Upper lobe of left lung (tissue), 6 donors: ENCODE measurements around the gene SEC31A. TPM values are rescaled to one million over a fixed set of nuclear protein-coding genes. Genes with fewer than 3 reads are reported as not detected.
"Not testable (repeated sequence)": the region's sequence is repeated elsewhere in the genome, so short reads cannot be mapped to it uniquely, and the experiment has no call there.

Experiments used
- ATAC-seq, 2 donors: fragments of 200-7000 bp; cut with Tn5 transposase; one replicate each; pipeline ENCODE4 v1.9.1; 2022; ENCODE audit warnings: mild to moderate bottlenecking in 2 of 2, moderate library complexity in 2 of 2; ENCODE audit not compliant: low FRiP score in 2 of 2
- DNase-seq, 2 donors: peaks; one replicate each; pipeline ENCODE4 v3.0.0-alpha.2; 2019 to 2020
- H3K27ac ChIP-seq, 4 donors: fragments of 200-600 bp; sonication (generic); one replicate each; pipeline ENCODE4 v1.5.1; 2016 to 2019
- H3K27me3 ChIP-seq, 4 donors: fragments of 200-600 bp; sonication (generic); one replicate each; pipeline ENCODE4 v1.5.1; 2017 to 2019
- H3K36me3 ChIP-seq, 4 donors: fragments of 200-600 bp; sonication (generic); one replicate each; pipeline ENCODE4 v1.5.1; 2016 to 2019
- H3K4me1 ChIP-seq, 4 donors: fragments of 200-600 bp; sonication (generic); one replicate each; pipeline ENCODE4 v1.5.1; 2018 to 2019
- H3K4me3 ChIP-seq, 4 donors: fragments of 200-600 bp; sonication (generic); one replicate each; pipeline ENCODE4 v1.5.1; 2017 to 2019; ENCODE audit warnings: mild to moderate bottlenecking in 2 of 4, moderate library complexity in 1 of 4
- H3K9me3 ChIP-seq, 4 donors: fragments of 200-600 bp; sonication (generic); one replicate each; pipeline ENCODE4 v1.5.1; 2018 to 2019
- EP300 ChIP-seq, 4 donors: sonication (generic); formaldehyde crosslinking; IDR thresholded peaks; one replicate each; pipeline ENCODE4 v1.5.1; 2017; ENCODE audit warnings: antibody characterized with exemption in 4 of 4, control low read depth in 2 of 4
- POLR2A ChIP-seq, 4 donors: fragments of 450-650 bp; IDR thresholded peaks; one replicate each; pipeline ENCODE4 v1.5.1; 2016 to 2017; ENCODE audit warnings: antibody characterized with exemption in 4 of 4, mild to moderate bottlenecking in 2 of 4
- POLR2AphosphoS5 ChIP-seq, 2 donors: sonication (generic); formaldehyde crosslinking; IDR thresholded peaks; one replicate each; pipeline ENCODE4 v1.5.1; 2017; ENCODE audit warnings: antibody characterized with exemption in 2 of 2
- WGBS, 2 donors: methylation state at CpG; one replicate each; pipeline ENCODE4 v1.1.5; 2017 to 2018; 5-methylcytosine and 5-hydroxymethylcytosine counted together
- total RNA-seq, 6 donors: library from RNA; depleted of rRNA in 4 of 6; stranded (reverse); fragments of >200 nt in 4 of 6; gene quantifications; one replicate each; pipeline versions ENCODE4 v1.1.0 to v1.2.1, GENCODE V29; 2016 to 2021
- TF ChIP-seq, protein P1 (sequence below), 6 experiments: fragments of 450-650 bp in 4 of 6; fragments of 200-600 bp in 2 of 6; sonication (generic) in 2 of 6; IDR thresholded peaks; one replicate each; pipeline ENCODE4 v1.5.1; 2016 to 2019; ENCODE audit warnings: antibody characterized with exemption in 6 of 6
- donor health status: DM: no; HTN: no; CAD: no; lungs with moderate emphysema.
- donor health status: DM: no; HTN: yes; CAD: no; lungs with severe emphysema.

SEC31A gene
- total RNA-seq, 6 donors from 2014 or later, result 128 to 230 (median 160) TPM

- Histone ChIP-seq H3K27ac (no peak overlapping the region), H3K27me3 (no peaks in the 10 kb centered on the region), H3K4me3 (no peak overlapping the region), H3K36me3 (peaks cover 52 to 94% (median 79%) of the 10 kb centered on the region in 4 donors), H3K4me1 (peaks cover 5 to 13% (median 11%) of the 10 kb centered on the region in 4 donors), H3K9me3 (no peaks in the 10 kb centered on the region)
- TF ChIP-seq, protein P1, sequence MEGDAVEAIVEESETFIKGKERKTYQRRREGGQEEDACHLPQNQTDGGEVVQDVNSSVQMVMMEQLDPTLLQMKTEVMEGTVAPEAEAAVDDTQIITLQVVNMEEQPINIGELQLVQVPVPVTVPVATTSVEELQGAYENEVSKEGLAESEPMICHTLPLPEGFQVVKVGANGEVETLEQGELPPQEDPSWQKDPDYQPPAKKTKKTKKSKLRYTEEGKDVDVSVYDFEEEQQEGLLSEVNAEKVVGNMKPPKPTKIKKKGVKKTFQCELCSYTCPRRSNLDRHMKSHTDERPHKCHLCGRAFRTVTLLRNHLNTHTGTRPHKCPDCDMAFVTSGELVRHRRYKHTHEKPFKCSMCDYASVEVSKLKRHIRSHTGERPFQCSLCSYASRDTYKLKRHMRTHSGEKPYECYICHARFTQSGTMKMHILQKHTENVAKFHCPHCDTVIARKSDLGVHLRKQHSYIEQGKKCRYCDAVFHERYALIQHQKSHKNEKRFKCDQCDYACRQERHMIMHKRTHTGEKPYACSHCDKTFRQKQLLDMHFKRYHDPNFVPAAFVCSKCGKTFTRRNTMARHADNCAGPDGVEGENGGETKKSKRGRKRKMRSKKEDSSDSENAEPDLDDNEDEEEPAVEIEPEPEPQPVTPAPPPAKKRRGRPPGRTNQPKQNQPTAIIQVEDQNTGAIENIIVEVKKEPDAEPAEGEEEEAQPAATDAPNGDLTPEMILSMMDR (IDR thresholded peaks at IDR 0.05), result no peak
- no peak for TF ChIP-seq EP300 (IDR thresholded peaks at IDR 0.05)
- WGBS, 2 donors, result 79 to 87% methylated on average over 8 of the region's 8 CpGs
- ATAC-seq (no peak), DNase-seq (no peak)
Measured at GRCh38 chr4:82866706-82867385, 24.1 kb downstream of the SEC31A start.

GRCh38 chr4:82866033-82866432 lies 24.9 kb downstream of the SEC31A start:
- H3K9me3 ChIP-seq, H3K27me3 ChIP-seq, H3K4me3 ChIP-seq, DNase-seq: not testable (repeated sequence)
- peak in 1 of 2 donors; percentile 38 for ATAC-seq
- H3K36me3 ChIP-seq, result peaks cover 47 to 93% (median 71%) of the 10 kb centered on the region in 4 donors
- H3K27ac ChIP-seq, result peak overlapping the region; percentile 16 to 73 (median 22)
- 72 to 90% methylated on average over 6 of the region's 6 CpGs for WGBS, 2 donors
- peaks cover 5 to 13% (median 11%) of the 10 kb centered on the region in 4 donors for H3K4me1 ChIP-seq

DNA sequence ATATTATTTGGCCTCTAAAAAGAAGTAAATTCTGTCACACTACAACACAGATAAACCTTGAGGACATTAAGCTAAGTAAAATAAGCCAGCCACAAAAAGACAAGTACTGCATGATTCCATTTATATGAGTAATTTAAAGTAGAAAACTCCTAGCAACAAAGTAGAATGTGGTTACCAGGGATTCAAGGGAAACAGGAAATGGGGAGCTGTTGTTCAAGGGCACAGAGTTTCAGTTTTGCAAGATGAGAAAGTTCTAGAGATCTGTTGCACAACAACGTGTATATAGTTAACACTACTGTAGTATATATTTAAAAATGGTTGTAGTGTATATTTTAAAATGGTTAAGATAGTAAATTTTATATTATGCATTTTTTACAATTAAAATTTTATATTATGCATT lies 25.4 kb downstream of the SEC31A start:
- WGBS, 2 donors, result 2 to 3% methylated on average over 1 of the region's 1 CpG
- Histone ChIP-seq H3K9me3 (no peaks in the 10 kb centered on the region), H3K4me3 (no peak overlapping the region), H3K27ac (peak overlapping the region in 2 of 4 donors; percentile 23 to 73), H3K4me1 (peaks cover 5 to 13% (median 11%) of the 10 kb centered on the region in 4 donors), H3K27me3 (no peaks in the 10 kb centered on the region), H3K36me3 (peaks cover 43 to 93% (median 67%) of the 10 kb centered on the region in 4 donors)
- DNase-seq (peak in 1 of 2 donors; percentile 34), ATAC-seq (peak; percentile 40 to 73)
- TF ChIP-seq POLR2AphosphoS5 (IDR thresholded peaks at IDR 0.05) (peak in 1 of 2 donors; percentile 27), POLR2A (IDR thresholded peaks at IDR 0.05) (no peak)

DNA sequence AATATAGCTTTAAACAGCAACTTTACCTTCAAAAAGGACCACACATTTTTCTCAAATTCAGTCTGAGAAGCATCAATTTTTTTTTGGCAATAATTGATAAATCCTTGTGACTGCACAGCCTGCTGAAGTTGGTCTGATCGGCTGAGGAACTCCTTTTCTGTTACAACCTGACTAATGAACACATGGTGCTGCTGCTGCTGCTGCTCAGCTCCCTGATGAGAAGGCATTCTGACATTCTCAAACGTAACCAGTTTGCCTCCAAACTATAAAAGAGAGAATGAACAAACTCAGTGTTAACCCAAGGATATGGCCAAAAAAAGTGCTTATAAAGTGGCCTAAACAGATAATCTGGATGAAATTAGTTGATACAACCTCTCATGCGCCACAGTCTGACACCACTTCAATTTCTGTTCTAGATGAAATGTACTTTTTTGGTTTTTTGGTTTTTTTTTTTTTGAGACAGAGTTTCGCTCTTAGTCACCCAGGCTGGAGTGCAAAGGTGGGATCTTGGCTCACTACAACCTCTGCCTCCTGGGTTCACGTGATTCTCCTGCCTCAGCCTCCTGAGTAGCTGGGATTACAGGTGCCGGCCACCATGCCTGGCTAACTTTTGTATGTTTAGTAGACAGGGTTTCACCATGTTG lies 26.5 kb downstream of the SEC31A start:
- TF ChIP-seq POLR2AphosphoS5 (IDR thresholded peaks at IDR 0.05) (no peak), EP300 (IDR thresholded peaks at IDR 0.05) (no peak), POLR2A (IDR thresholded peaks at IDR 0.05) (no peak)
- TF ChIP-seq, protein P1 (IDR thresholded peaks at IDR 0.05), result no peak
- H3K36me3 ChIP-seq, result peaks cover 33 to 92% (median 56%) of the 10 kb centered on the region in 4 donors

GRCh38 chr4:82861529-82861928 lies 29.4 kb downstream of the SEC31A start:
- H3K9me3 ChIP-seq, result no peaks in the 10 kb centered on the region
- no peak for DNase-seq
- no peaks in the 10 kb centered on the region for H3K27me3 ChIP-seq
- no peak overlapping the region for H3K27ac ChIP-seq
- no peak overlapping the region for H3K4me3 ChIP-seq
- H3K4me1 ChIP-seq, result peaks cover 5 to 13% (median 11%) of the 10 kb centered on the region in 4 donors
- peaks cover 33 to 81% (median 46%) of the 10 kb centered on the region in 4 donors for H3K36me3 ChIP-seq
- ATAC-seq, result no peak
- TF ChIP-seq POLR2AphosphoS5 (IDR thresholded peaks at IDR 0.05) (no peak), POLR2A (IDR thresholded peaks at IDR 0.05) (no peak), EP300 (IDR thresholded peaks at IDR 0.05) (no peak)
- TF ChIP-seq, protein P1 (IDR thresholded peaks at IDR 0.05), result no peak

More for the DNA sequence above, 26.5 kb downstream of the SEC31A start:
- no peak overlapping the region for H3K4me3 ChIP-seq
- no peaks in the 10 kb centered on the region for H3K27me3 ChIP-seq
- H3K9me3 ChIP-seq, result no peaks in the 10 kb centered on the region
- peaks cover 5 to 13% (median 11%) of the 10 kb centered on the region in 4 donors for H3K4me1 ChIP-seq
- ATAC-seq, result no peak
- DNase-seq, result no peak
- WGBS, 2 donors, result 83 to 90% methylated on average over 6 of the region's 6 CpGs
- H3K27ac ChIP-seq, result peak overlapping the region in 1 of 4 donors; percentile 59

- WGBS, 2 donors, result 93 to 97% methylated on average over 2 of the region's 2 CpGs
- DNase-seq, H3K9me3 ChIP-seq, H3K4me3 ChIP-seq, H3K27me3 ChIP-seq, H3K4me1 ChIP-seq, H3K27ac ChIP-seq, ATAC-seq: not testable (repeated sequence)
- H3K36me3 ChIP-seq, result peaks cover 39 to 83% (median 48%) of the 10 kb centered on the region in 4 donors
Measured at GRCh38 chr4:82860487-82860886, 30.5 kb downstream of the SEC31A start.
